T-helper 9 cell (primary cell): ENCODE data around the gene FIGNL1.

ENCODE experiments used
- DNase-seq: peaks from one replicate; pipeline ENCODE4 v3.0.0-alpha.2; 2020

Gene FIGNL1

DNA sequence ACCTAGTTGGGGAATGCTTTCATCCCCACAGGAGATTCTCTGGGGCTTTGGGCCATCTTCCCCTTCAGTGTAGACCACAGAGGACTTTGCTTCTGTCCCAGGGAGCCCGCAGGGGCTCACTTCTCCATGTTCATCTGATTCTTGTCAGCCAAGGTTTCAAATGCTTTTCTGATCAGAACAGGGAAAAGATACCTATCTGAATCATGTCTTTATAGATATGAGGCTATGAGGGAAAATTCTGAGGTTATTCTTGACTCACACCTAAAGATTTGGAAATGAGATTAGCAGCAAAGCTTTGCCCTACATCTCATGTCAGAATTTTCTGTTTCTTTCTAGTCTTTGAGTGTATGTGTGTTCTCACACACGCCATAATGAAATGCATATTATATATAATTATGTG lies 53.3 kb downstream of the FIGNL1 start:
- DNase-seq, result no peak

DNA sequence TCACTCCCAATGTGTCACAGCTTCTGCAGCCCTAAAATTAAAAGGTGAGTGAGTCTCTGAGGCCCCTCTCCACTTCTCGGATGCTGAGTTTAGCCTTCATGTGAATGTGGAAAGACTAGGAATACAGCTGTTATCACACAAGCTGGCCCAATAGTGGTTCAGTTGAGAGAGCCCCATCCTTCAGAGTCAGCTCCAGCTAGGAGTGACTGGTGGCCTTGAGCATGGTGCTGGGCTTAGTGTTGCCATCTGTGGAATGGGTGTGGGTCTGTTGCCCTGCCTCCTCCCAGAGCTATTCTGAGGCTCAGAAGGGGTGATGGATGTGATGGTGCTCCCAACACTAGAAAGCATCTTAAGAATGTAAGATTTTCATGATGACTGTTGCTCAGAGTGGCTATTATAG lies 55.8 kb downstream of the FIGNL1 start:
- no peak for DNase-seq
